Thyroid gland (tissue), 4 donors: ENCODE data around the gene FASN. TPM values are rescaled to one million over a fixed set of nuclear protein-coding genes. Genes with fewer than 3 reads are reported as not detected.

Experiments
- DNase-seq, 2 donors: peaks; one replicate each; pipeline ENCODE4 v3.0.0-alpha.2; 2019
- H3K27ac ChIP-seq, 3 donors: fragments of 200-600 bp; sonication (generic); 1 replicate in 2 of 3; 2 replicates in 1 of 3; pipeline ENCODE4 v1.5.1; 2016 to 2019; ENCODE audit warnings: mild to moderate bottlenecking in 1 of 3, moderate library complexity in 1 of 3
- H3K27me3 ChIP-seq: fragments of 200-600 bp; sonication (generic); one replicate; pipeline ENCODE4 v1.5.1; 2019
- H3K36me3 ChIP-seq, 2 donors: fragments of 200-600 bp; sonication (generic); one replicate each; pipeline ENCODE4 v1.5.1; 2016 to 2019
- H3K4me1 ChIP-seq, 2 donors: fragments of 200-600 bp; sonication (generic); one replicate each; pipeline ENCODE4 v1.5.1; 2017 to 2019
- H3K4me3 ChIP-seq, 3 donors: fragments of 200-600 bp; sonication (generic); replicated peaks in 1 of 3; 1 replicate in 2 of 3; 2 replicates in 1 of 3; pipeline ENCODE4 v1.5.1; 2016; ENCODE audit warnings: mild to moderate bottlenecking in 1 of 3
- H3K9me3 ChIP-seq: fragments of 200-600 bp; sonication (generic); one replicate; pipeline ENCODE4 v1.5.1; 2017
- POLR2A ChIP-seq, 2 donors: fragments of 450-650 bp; IDR thresholded peaks; one replicate each; pipeline ENCODE4 v1.6.1; 2017; ENCODE audit warnings: antibody characterized with exemption in 2 of 2, mild to moderate bottlenecking in 2 of 2, moderate library complexity in 1 of 2
- WGBS, 2 donors: methylation state at CpG; one replicate each; pipeline ENCODE4 v1.1.5; 2017; 5-methylcytosine and 5-hydroxymethylcytosine counted together
- intact Hi-C: fragments of 100-400 bp; cut with DNase I; formaldehyde crosslinking; loops from one replicate; pipeline ENCODE4 v1.15.1; 2023
- total RNA-seq, 4 donors: library from RNA; depleted of rRNA; stranded (reverse); fragments of >200 nt; gene quantifications; one replicate each; pipeline ENCODE4 v1.2.3, GENCODE V29; 2016
- TF ChIP-seq, protein P1 (sequence below), 6 experiments: fragments of 200-600 bp in 3 of 6; fragments of 450-650 bp in 3 of 6; sonication (generic) in 3 of 6; IDR thresholded peaks; one replicate each; pipeline ENCODE4 v1.5.1; 2016 to 2019; ENCODE audit warnings: antibody characterized with exemption in 6 of 6, mild to moderate bottlenecking in 2 of 6, inconsistent platforms in 1 of 6, moderate library complexity in 1 of 6

Gene FASN
- total RNA-seq, 4 donors from 2014 or later: 23.5 to 92.5 (median 77.3) TPM

- 81 to 91% methylated on average over 9 of the region's 9 CpGs for WGBS, 2 donors
- no peak overlapping the region for H3K4me3 ChIP-seq
- H3K27ac ChIP-seq: no peak overlapping the region
- no peaks in the 10 kb centered on the region for H3K27me3 ChIP-seq
- no peak for TF ChIP-seq POLR2A (IDR thresholded peaks at IDR 0.05)
- TF ChIP-seq, protein P1, sequence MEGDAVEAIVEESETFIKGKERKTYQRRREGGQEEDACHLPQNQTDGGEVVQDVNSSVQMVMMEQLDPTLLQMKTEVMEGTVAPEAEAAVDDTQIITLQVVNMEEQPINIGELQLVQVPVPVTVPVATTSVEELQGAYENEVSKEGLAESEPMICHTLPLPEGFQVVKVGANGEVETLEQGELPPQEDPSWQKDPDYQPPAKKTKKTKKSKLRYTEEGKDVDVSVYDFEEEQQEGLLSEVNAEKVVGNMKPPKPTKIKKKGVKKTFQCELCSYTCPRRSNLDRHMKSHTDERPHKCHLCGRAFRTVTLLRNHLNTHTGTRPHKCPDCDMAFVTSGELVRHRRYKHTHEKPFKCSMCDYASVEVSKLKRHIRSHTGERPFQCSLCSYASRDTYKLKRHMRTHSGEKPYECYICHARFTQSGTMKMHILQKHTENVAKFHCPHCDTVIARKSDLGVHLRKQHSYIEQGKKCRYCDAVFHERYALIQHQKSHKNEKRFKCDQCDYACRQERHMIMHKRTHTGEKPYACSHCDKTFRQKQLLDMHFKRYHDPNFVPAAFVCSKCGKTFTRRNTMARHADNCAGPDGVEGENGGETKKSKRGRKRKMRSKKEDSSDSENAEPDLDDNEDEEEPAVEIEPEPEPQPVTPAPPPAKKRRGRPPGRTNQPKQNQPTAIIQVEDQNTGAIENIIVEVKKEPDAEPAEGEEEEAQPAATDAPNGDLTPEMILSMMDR (IDR thresholded peaks at IDR 0.05): no peak
- no peak for DNase-seq
- H3K36me3 ChIP-seq: peaks cover 0 to 5% of the 10 kb centered on the region in 2 donors
- peaks cover 4 to 10% of the 10 kb centered on the region in 2 donors for H3K4me1 ChIP-seq
- no peaks in the 10 kb centered on the region for H3K9me3 ChIP-seq
- intact Hi-C loops: no loop called here
Measured at GRCh38 chr17:82113422-82113821, 15.4 kb upstream of the FASN start.

GRCh38 chr17:82112914-82113311, 14.9 kb upstream of the FASN start:
- 91 to 96% methylated on average over 6 of the region's 6 CpGs for WGBS, 2 donors
- Histone ChIP-seq H3K27me3 (no peaks in the 10 kb centered on the region), H3K4me1 (peaks cover 9 to 10% of the 10 kb centered on the region in 2 donors), H3K9me3 (no peaks in the 10 kb centered on the region), H3K27ac (no peak overlapping the region), H3K4me3 (no peak overlapping the region), H3K36me3 (peaks cover 0 to 5% of the 10 kb centered on the region in 2 donors)
- intact Hi-C loops: no loop called here
- DNase-seq: no peak
- TF ChIP-seq POLR2A (IDR thresholded peaks at IDR 0.05): no peak
- TF ChIP-seq, protein P1 (IDR thresholded peaks at IDR 0.05): no peak

- intact Hi-C loops: no loop called here
- TF ChIP-seq, protein P1 (IDR thresholded peaks at IDR 0.05): no peak
- no peak for TF ChIP-seq POLR2A (IDR thresholded peaks at IDR 0.05)
- no peaks in the 10 kb centered on the region for H3K9me3 ChIP-seq
- no peaks in the 10 kb centered on the region for H3K27me3 ChIP-seq
- WGBS, 2 donors: 92 to 93% methylated on average over 18 of the region's 18 CpGs
- H3K27ac ChIP-seq: no peak overlapping the region
- DNase-seq: no peak
- peaks cover 14 to 15% of the 10 kb centered on the region in 2 donors for H3K4me1 ChIP-seq
- peaks cover 0 to 5% of the 10 kb centered on the region in 2 donors for H3K36me3 ChIP-seq
- no peak overlapping the region for H3K4me3 ChIP-seq
Measured at GRCh38 chr17:82112181-82112913, 14.3 kb upstream of the FASN start.

GRCh38 chr17:82110298-82110697, 12.3 kb upstream of the FASN start:
- TF ChIP-seq, protein P1 (IDR thresholded peaks at IDR 0.05): no peak
- peak in 1 of 2 donors; percentile 38 for TF ChIP-seq POLR2A (IDR thresholded peaks at IDR 0.05)
- intact Hi-C loops: no loop called here
- 33 to 49% methylated on average over 3 of the region's 3 CpGs for WGBS, 2 donors
- Histone ChIP-seq H3K27ac (peak overlapping the region; percentile 15 to 36 (median 32)), H3K9me3 (no peaks in the 10 kb centered on the region), H3K27me3 (no peaks in the 10 kb centered on the region), H3K4me1 (peaks cover 27 to 34% of the 10 kb centered on the region in 2 donors), H3K36me3 (peaks cover 0 to 5% of the 10 kb centered on the region in 2 donors), H3K4me3 (no peak overlapping the region)
- peak in 1 of 2 donors; percentile 41 for DNase-seq

DNA sequence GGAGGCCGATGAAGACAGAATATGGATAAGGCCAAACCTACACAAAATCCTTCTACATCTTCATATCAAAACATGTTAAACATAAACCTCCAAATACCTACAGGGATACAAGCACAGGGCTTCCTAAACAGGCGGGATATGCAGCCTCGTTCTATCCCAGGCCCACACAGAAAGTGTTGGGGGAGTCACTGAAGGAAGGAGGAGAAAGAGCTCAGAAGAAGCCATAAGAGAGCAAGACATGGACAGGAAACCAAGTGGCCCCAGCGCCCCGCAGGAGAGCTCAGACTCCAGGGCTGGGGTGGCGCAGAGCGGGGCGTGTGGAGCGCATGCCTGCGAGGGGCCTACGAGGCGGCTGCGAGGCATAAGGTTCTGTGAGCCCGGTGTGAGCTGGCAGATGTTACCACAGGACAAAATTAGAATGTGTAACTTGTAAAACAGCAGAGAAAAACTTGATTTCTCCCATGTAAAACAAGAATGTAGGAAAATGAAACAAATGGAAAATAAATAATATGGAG, 11.0 kb upstream of the FASN start:
- H3K36me3 ChIP-seq: peaks cover 0 to 5% of the 10 kb centered on the region in 2 donors
- no peaks in the 10 kb centered on the region for H3K9me3 ChIP-seq
- TF ChIP-seq, protein P1 (IDR thresholded peaks at IDR 0.05): no peak
- TF ChIP-seq POLR2A (IDR thresholded peaks at IDR 0.05): no peak
- peak overlapping the region in 2 of 3 donors; percentile 62 to 97 for H3K27ac ChIP-seq
- peaks cover 34 to 41% of the 10 kb centered on the region in 2 donors for H3K4me1 ChIP-seq
- H3K4me3 ChIP-seq: no peak overlapping the region
- intact Hi-C loops: no loop called here
- WGBS, 2 donors: 95 to 96% methylated on average over 14 of the region's 14 CpGs
- no peak for DNase-seq
- no peaks in the 10 kb centered on the region for H3K27me3 ChIP-seq
